HG03095 (cell line): ENCODE measurements around the gene SENP1.

Source experiments
- ATAC-seq: cut with Tn5 transposase; IDR thresholded peaks from one replicate; pipeline ENCODE4 v1.9.1; 2021; ENCODE audit warnings: moderate library complexity; ENCODE audit not compliant: unreplicated experiment

SENP1 gene

GRCh38 chr12:48019639-48020265 is 86.1 kb downstream of the SENP1 start:
- no peak for ATAC-seq

DNA sequence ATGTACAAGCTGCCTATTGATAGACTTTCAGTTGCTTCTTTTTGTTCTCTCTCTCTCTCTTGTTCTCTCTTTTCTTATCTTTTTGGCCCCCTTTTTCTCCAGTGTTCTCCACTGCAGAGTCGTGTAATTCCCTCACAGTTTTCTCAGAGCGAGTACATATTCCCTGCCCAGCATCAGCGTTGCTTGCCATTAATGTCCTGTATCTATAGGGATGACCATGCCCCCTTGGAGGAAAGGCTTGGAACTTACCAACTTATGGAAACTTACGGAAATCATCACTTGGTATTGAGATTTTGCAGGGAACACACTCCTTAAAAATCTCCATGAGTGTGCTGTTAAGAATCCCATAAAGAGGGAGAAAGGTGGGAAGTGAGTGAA is 87.3 kb downstream of the SENP1 start:
- no peak for ATAC-seq

DNA sequence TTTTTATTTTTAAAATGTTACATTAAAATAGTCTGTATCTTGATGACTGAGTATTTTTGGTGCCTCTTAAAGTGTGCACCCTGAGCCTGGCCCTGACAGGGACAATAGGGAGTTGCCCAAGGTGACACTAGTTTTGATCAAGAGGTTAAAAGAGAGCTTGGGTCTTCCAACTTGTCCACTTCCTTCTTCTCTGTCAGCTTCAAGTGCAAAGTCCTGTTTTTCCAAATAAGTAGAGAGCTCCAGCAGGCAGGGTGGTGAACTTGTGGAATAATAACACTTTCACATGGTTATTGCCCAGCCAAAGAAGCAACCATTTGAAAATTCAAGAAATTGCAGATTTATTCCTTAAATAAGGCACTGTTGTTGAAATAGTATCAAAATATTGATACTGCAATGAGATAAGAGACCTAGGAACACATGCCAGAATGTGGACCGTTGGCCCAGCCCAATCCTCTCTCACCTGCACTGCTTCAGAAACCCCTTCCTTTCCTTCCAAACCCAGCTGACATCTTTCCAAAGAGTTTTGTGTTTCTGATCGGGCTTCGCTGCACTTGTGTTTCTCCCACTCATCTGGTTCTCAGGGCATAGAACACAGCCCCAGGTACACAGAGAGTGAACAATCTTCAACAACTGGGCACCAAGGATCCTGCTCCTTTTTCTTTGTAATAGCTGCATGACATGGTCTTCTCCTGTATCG is 87.8 kb downstream of the SENP1 start:
- ATAC-seq, result no peak

DNA sequence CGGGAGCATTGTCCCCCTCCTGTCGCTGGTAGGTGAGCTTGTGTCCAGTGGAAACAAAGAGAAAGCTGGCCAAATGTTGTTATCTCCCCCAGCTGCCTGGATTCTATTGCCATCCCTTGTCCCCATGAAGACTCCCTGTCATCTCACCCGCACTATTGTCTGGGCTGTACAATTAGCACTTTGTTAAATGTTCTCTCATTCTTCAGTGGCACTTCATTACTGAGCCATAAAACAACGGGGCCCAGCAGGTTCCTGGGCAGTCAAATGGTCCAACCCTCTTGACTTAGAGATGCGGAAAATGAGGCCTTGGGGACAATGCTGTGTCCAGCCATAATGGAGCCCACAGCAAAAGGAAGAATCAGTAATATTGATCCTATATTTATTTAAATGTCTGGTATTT is 88.4 kb downstream of the SENP1 start:
- no peak for ATAC-seq

DNA sequence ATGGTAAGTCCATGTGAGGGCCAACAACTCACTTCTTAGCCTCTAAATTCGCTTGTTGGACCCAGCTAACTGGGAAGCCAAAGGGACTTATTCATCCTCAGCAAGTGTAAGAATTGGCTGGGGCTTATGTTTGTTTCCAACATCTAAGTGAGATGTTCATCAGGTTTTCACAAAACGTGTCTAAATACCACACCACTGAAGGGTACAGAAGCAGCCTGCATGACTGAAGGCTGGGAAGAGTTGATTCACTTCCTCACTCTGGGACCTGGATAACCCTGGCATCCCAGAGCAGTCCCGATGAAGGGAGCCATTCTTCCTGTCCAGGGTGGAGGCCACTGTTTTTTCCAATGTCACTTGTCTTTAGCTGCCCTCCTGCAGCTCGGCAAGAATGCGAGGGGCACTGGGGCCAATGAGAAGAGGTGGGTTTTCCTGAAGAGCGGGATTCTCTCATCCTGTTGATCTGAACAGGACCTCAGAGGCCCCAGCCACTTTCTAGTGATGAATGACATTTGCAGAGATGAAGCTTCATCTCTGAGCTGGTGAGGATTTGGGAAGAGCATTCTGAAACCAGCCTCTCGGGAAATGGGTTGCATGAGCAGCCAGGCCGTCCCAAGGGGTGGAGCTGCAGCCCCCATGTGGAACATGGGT is 89.4 kb downstream of the SENP1 start:
- ATAC-seq, result no peak

- no peak for ATAC-seq
Measured at GRCh38 chr12:48015954-48016353, 89.9 kb downstream of the SENP1 start.

DNA sequence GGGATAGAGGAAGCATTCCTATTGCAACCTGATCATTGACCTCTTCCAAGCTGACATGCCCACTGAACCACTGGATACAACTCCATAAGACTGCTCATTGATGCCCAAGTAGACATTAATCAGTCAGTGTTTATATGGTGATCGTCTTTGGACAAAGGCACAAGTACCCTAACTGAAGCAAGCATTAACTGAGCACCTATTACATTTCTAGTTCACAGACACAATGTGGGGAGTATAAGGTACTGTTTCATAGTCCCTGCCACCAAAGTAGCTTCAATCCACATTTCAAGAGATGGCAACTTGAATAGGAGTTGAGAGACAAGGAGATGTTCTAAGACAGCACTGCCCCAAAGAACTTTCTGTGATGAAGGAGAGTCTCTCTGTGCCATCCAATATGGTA is 90.8 kb downstream of the SENP1 start:
- ATAC-seq, result no peak

DNA sequence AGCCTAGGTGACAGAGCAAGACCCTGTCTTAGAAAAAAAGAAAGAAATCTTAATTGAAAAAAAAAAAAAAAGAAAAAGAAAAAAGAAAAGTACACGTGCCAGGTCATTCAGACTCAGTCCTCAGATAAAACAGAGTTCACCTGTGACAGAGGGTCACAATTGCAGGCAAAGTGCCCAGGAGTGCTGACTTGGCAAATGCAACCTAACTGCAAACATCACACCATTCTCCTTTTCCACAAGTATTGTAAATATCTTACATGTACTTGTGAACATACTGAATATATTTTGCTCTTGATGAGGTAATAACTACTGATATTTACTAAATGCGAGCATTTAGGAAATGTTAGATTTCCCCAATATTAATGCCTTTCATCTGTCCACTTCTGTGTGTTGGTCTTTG is 92.6 kb downstream of the SENP1 start:
- no peak for ATAC-seq

- no peak for ATAC-seq
Measured at GRCh38 chr12:48012070-48012469, 93.8 kb downstream of the SENP1 start.

GRCh38 chr12:48010366-48010970 is 95.4 kb downstream of the SENP1 start:
- ATAC-seq, result no peak

DNA sequence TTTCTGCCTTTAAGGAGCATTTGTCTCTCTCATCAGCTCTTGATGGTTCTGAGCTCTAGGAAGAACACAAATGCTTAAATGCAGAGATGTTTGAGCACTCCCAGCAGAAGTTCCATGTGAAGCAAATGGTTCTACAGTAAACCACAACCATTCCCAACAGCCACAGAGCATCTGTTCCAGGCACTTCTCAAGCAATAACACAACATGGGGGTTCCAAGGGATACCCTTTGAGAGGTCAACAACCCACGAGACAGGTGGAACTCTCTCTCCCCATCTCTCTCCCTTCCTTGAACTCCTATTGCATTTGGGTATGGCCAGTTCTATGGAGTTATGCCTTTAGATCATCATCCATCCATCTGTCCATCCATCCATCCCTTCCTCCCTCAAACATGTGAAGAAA is 96.4 kb downstream of the SENP1 start:
- ATAC-seq, result no peak

DNA sequence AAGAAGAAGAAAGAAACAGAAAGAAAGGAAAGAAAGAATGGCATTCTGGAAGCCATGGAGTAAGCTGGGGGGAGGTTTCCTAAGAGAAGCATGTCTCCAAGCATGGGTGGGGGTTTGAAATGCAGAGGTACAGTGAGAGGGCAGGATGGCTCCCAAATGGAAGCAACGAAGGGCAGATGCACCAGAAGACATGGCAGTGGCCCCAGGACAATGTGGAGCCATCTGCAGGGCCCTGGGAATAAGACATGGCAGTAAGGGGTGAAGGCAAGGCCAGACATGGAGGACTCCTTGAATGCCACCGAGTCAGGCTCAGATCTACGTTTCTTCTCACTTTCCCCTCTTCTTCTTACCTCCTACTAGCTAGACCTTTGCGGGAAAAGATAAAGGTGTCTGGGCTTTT is 96.9 kb downstream of the SENP1 start:
- no peak for ATAC-seq

DNA sequence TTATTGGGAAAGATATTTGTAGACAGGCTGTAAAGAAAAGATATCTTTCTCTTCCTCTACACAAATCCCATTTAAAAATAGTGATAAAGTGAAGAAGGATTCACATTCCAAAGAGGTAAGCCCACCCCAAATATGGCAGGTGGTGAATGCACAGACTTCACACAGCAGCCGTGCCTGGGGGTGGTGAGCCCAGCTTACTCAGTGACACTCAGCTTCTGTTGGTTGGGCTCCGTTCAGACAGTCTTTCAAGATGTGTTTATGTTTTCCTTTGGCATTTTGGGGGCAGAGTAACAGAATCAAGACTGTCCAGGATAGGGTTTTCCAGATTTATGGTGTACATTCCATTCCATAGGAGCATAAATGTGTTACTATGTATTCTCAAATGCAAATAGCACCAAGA is 97.5 kb downstream of the SENP1 start:
- no peak for ATAC-seq

GRCh38 chr12:48007206-48007605 is 98.7 kb downstream of the SENP1 start:
- no peak for ATAC-seq

- ATAC-seq, result no peak
Measured at GRCh38 chr12:48005750-48006021, 100.2 kb downstream of the SENP1 start.

DNA sequence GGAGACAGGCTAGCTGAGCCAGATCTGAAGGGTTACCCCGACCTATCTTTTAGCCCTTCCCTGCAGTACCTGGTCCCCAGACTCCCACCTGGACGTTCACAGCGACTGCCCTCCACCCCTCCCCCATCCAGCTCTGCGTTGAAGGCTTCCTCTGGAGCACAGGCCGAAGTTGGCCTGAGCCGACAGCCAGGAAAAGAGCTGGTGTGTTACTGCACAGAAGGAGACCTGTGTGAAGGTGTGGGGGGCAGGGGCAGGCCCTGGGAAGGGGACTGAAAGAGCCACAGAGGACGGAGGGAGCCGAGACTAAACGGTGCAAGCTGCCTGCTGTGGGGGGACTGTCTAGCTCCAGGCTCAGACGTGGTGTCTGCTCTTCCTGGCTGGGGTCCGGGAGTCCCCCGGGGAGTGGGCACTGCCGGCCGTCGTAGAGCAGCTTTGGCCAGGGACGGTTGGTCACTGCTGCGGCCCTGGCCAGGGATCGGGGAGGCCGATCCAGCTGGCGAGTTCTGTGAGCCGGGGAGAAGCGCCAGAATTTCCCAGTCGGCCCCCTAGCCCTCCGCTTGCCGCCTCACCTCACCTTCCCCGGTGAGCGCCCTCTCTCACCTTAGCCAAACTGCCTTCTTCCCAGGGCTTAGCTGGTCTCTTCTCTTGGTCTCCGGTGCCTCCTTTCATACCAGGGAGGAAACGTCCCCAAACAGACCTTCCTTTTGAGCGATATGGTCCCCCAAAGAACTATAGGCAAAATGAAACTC is 100.7 kb downstream of the SENP1 start:
- ATAC-seq, result no peak

DNA sequence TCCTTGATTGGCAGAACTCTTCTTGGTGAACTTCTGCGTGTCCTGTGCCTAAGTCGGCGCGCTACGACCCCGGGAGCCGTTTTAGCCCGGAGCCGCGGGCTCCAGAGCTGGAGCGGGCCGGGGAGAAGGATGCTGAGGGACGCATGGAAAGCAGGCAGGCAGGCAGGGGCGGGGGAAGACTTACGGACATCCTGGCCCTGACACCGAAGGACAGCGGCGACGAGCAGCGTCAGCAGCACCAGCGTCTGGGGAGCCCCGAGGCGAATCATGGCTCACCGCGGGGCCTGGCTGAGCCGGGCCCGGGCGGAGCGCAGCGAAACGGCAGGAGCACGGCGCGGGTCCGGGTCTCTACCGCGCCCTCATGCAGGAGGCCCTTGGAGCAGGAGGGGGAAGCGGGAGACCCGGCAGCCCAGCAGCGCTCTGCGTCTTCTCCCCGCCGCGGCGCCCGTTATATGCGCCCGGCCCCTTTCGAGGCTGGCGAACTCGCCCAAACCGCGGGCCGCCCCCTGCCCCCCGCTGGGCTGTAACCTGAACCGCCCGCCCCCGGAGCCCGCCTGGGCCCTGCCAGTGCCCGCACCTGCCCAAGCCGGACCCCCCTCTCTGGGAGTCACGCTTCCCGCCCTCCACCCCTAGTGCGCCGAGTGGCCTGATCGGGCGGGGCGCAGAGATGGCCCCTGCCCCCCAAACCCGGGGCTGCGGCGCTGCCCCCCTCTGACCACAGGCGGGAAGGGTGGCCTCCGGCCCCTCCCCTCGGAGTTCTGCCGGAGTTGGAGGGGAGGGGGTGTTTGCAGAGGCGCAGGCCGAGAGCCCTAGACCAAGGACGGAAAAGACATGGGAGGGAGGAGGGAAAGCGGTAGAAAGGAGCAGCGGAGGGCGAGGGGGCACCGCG is 101.6 kb downstream of the SENP1 start, which contains the start of gene COL2A1:
Gene COL2A1, minus strand, starts transcription at position 424 of the 889 bp plus-strand sequence. Its CDS starts 155 bp downstream, at position 269.
- no peak for ATAC-seq

DNA sequence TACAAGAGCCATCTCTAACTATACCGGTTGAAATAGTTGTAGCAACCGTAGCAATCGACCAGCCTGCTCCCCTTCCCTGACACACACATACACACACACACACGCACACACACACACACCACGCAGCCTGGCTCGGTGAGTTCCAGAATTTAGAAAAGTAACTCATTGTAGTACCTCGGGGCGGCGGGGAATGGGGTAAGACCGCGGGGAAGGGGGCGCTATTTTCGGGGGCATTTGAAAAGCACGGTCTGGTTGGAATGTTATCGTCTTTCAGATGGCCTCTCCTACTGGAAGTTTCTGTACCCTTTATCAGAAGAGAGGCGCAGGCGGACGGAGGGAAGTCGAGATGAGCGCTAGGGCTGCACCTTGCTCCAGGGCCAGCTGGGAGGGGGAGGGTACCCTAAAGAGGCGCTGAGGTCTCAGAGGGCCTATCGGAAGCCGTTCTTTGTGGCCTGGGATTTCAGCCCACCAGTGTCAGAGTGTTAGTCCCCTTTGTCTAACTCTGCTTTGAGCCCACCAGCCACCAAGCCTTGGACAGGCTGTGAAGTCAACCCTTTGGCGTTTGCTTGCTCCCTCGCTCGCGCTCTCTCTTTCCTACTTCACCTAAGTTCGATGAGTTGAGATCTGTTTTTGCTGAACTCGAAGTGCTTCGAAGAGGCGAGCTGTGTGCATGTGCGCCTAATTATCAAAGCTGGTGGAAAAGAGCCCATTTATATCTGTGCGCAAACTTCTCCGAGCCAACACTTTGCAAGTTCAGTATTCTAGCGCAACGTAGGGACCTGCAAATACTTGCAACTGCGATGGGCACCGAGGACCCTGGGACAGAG is 102.4 kb downstream of the SENP1 start:
- ATAC-seq, result no peak

- ATAC-seq, result no peak
Measured at GRCh38 chr12:48002773-48003218, 103.1 kb downstream of the SENP1 start.

- ATAC-seq, result no peak
Measured at GRCh38 chr12:48002414-48002730, 103.5 kb downstream of the SENP1 start.
